Transverse colon (tissue), 4 donors: ENCODE measurements around the gene SELENOV. TPM values are rescaled to one million over a fixed set of nuclear protein-coding genes. Genes with fewer than 3 reads are reported as not detected.
A peak's percentile ranks its signal among the peaks of the same experiment; 100 is the strongest.
"Not testable (repeated sequence)": the region's sequence is repeated elsewhere in the genome, so short reads cannot be mapped to it uniquely, and the experiment has no call there.

Experiments used
- DNase-seq: peaks from one replicate; pipeline ENCODE4 v3.0.0-alpha.2; 2019
- H3K27ac ChIP-seq, 4 donors: fragments of 200-600 bp; sonication (generic); 2 replicates each; pipeline ENCODE4 v1.5.1; 2016 to 2018; ENCODE audit warnings: inconsistent platforms in 4 of 4
- H3K27me3 ChIP-seq: fragments of 200-600 bp; sonication (generic); 2 replicates; pipeline ENCODE4 v1.5.1; 2017; ENCODE audit warnings: inconsistent platforms
- H3K36me3 ChIP-seq, 4 donors: fragments of 200-600 bp; sonication (generic); 2 replicates each; pipeline ENCODE4 v1.5.1; 2017 to 2019; ENCODE audit warnings: inconsistent platforms in 4 of 4
- H3K4me1 ChIP-seq, 4 donors: fragments of 200-600 bp; sonication (generic); 2 replicates each; pipeline ENCODE4 v1.5.1; 2017 to 2020; ENCODE audit warnings: inconsistent platforms in 4 of 4
- H3K4me3 ChIP-seq, 4 donors: fragments of 200-600 bp; sonication (generic); 1 replicate in 1 of 4; 2 replicates in 3 of 4; pipeline versions ENCODE4 v1.5.1 to v1.6.1; 2017 to 2019; ENCODE audit warnings: inconsistent platforms in 4 of 4
- H3K9me3 ChIP-seq, 2 donors: fragments of 200-600 bp; sonication (generic); 2 replicates each; pipeline ENCODE4 v1.5.1; 2017 to 2019; ENCODE audit warnings: inconsistent platforms in 2 of 2
- CTCF ChIP-seq, 5 experiments: fragments of 200-600 bp in 3 of 5; fragments of 450-650 bp in 2 of 5; sonication (generic) in 3 of 5; IDR thresholded peaks; 1 replicate in 2 of 5; 2 replicates in 3 of 5; pipeline ENCODE4 v1.5.1; 2016 to 2017; ENCODE audit warnings: antibody characterized with exemption in 5 of 5, inconsistent platforms in 3 of 5, mild to moderate bottlenecking in 2 of 5, moderate library complexity in 1 of 5
- EP300 ChIP-seq: sonication (generic); formaldehyde crosslinking; IDR thresholded peaks from one replicate; pipeline ENCODE4 v1.6.1; 2017; ENCODE audit warnings: antibody characterized with exemption, low read depth
- POLR2A ChIP-seq: fragments of 450-650 bp; IDR thresholded peaks from one replicate; pipeline ENCODE4 v1.6.1; 2016; ENCODE audit warnings: antibody characterized with exemption, mild to moderate bottlenecking, moderate library complexity
- POLR2AphosphoS5 ChIP-seq, 3 donors: sonication (generic); formaldehyde crosslinking; IDR thresholded peaks; one replicate each; pipeline ENCODE4 v1.6.1; 2016; ENCODE audit warnings: antibody characterized with exemption in 3 of 3
- WGBS, 2 donors: methylation state at CpG; one replicate each; pipeline ENCODE4 v1.1.5; 2018; ENCODE audit warnings: low coverage in 1 of 2; 5-methylcytosine and 5-hydroxymethylcytosine counted together
- in situ Hi-C, 4 donors: fragments of 200-750 bp; cut with MboI; loops; one replicate each; pipeline versions ENCODE4 v1.15.0 to v1.15.1; 2017; ENCODE audit warnings: low sequenced_read_pairs in 3 of 4, low pct_ligation_motif_present in 1 of 4, low pct_unique_long_range_greater_than_20kb in 1 of 4
- intact Hi-C: fragments of 100-400 bp; cut with DNase I; formaldehyde crosslinking; loops from one replicate; pipeline ENCODE4 v1.15.1; 2023; ENCODE audit warnings: low total_unique reads
- total RNA-seq, 4 donors: library from RNA; depleted of rRNA; stranded (reverse); fragments of >200 nt; gene quantifications; one replicate each; pipeline ENCODE4 v1.1.0, GENCODE V29; 2016

The SELENOV gene
- total RNA-seq, 4 donors from 2014 or later: not detected

DNA sequence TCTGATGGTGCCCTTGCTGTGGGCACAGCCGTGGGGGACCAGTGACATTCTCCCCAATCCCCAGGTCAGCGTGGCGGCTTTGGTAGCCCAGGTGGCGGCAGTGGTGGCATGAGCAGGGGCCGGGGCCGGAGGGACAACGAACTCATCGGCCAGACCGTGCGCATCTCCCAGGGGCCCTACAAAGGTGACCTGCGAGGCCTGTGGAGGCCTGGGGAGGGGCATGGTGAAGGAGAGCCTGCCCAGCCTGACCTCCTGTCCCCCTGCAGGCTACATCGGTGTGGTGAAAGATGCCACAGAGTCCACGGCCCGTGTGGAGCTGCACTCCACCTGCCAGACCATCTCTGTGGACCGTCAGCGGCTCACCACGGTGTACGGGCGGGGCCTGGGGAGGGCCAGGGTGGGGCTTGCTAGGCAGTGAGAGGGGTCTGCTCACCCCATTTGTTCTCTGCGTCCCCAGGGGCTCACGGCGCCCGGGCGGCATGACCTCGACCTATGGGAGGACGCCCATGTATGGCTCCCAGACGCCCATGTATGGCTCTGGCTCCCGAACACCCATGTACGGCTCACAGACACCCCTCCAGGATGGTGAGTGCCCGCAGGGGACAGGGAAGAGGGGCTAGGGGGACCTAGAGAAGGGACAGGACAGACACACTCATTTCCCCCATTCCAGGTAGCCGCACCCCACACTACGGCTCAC lies 42.0 kb upstream of the SELENOV start:
- Histone ChIP-seq H3K4me1 (no peaks in the 10 kb centered on the region), H3K27ac (no peak overlapping the region), H3K36me3 (peaks cover 0 to 64% (median 30%) of the 10 kb centered on the region in 4 donors), H3K9me3 (no peaks in the 10 kb centered on the region), H3K27me3 (no peaks in the 10 kb centered on the region), H3K4me3 (no peak overlapping the region)
- intact Hi-C loops: loop anchor here (10.0 kb wide), 1 partner anchor 62 kb away; the partner anchor contains the start of gene EID2B
- 94% methylated on average over 18 of the region's 32 CpGs; no CpG with 5 or more reads in 1 of the 2 donors for WGBS, 2 donors
- TF ChIP-seq EP300: no peak
- no peak for TF ChIP-seq POLR2AphosphoS5 (IDR thresholded peaks at IDR 0.05)
- TF ChIP-seq POLR2A: no peak
- TF ChIP-seq CTCF (IDR thresholded peaks at IDR 0.05): no peak
- in situ Hi-C loops: no loop called here
- DNase-seq: no peak

DNA sequence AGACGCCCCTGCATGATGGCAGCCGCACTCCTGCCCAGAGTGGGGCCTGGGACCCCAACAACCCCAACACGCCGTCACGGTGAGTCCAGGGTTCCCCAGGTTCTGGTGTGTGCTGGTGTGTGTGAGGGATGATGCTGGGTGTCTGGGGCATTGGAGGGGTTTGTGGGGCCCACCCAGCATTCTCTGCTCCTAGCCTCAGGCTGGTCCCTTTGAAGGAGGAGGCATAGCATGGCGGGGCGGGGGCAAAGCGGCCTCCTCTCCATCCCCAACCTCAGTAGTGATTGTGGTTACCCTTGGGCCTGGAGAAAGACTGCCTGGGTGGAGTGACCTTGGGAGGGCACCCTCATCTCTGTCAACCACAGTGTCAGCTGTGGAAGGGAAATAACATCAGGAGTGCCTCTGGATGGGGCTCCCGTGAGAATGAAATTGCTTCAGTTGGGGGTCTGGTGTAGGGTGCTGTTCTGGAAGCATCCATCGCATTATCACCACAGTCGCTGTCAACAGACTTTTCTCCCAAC lies 41.4 kb upstream of the SELENOV start:
- TF ChIP-seq POLR2AphosphoS5 (IDR thresholded peaks at IDR 0.05) (no peak), EP300 (no peak), CTCF (IDR thresholded peaks at IDR 0.05) (no peak), POLR2A (no peak)
- Histone ChIP-seq H3K4me3 (no peak overlapping the region), H3K4me1 (no peaks in the 10 kb centered on the region), H3K27ac (no peak overlapping the region), H3K36me3 (peaks cover 0 to 58% (median 28%) of the 10 kb centered on the region in 4 donors), H3K9me3 (no peaks in the 10 kb centered on the region), H3K27me3 (no peaks in the 10 kb centered on the region)
- in situ Hi-C loops (no loop called here), intact Hi-C loops (loop anchor here (10.0 kb wide), 1 partner anchor 61 kb away; the partner anchor contains the start of gene EID2B)
- no peak for DNase-seq
- WGBS, 2 donors: 87 to 100% methylated on average over 2 to 11 of the region's 11 CpGs

DNA sequence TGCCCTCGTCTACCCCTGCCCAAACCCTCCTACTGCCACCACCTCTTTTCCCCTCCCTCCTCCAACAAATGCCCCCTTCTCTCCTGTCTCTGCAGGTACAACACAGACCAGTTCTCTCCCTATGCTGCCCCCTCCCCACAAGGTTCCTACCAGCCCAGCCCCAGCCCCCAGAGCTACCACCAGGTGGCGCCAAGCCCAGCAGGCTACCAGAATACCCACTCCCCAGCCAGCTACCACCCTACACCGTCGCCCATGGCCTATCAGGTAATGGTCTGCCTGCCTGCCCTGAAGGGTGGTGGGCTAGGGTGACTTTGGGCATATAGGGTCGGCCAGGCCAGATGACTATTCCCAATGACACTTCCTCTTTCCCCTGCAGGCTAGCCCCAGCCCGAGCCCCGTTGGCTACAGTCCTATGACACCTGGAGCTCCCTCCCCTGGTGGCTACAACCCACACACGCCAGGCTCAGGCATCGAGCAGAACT lies 40.8 kb upstream of the SELENOV start:
- Histone ChIP-seq H3K4me3 (no peak overlapping the region), H3K27ac (no peak overlapping the region), H3K9me3 (no peaks in the 10 kb centered on the region), H3K36me3 (peaks cover 0 to 51% (median 25%) of the 10 kb centered on the region in 4 donors), H3K4me1 (no peaks in the 10 kb centered on the region), H3K27me3 (no peaks in the 10 kb centered on the region)
- peak; percentile 70 to 83 (median 78) for TF ChIP-seq CTCF (IDR thresholded peaks at IDR 0.05)
- no peak for TF ChIP-seq POLR2A
- in situ Hi-C loops (no loop called here), intact Hi-C loops (loop anchor here (10.0 kb wide), 1 partner anchor 61 kb away; the partner anchor contains the start of gene EID2B)
- 47 to 70% methylated on average over 2 to 9 of the region's 9 CpGs for WGBS, 2 donors
- peak; percentile 50 for DNase-seq

GRCh38 chr19:39475748-39476147 lies 39.2 kb upstream of the SELENOV start:
- no peak for TF ChIP-seq POLR2AphosphoS5 (IDR thresholded peaks at IDR 0.05)
- Histone ChIP-seq H3K4me3 (no peak overlapping the region), H3K4me1 (peaks cover 0 to 7% (median 4%) of the 10 kb centered on the region in 4 donors), H3K36me3 (peaks cover 0 to 38% (median 17%) of the 10 kb centered on the region in 4 donors), H3K27ac (no peak overlapping the region), H3K9me3 (no peaks in the 10 kb centered on the region), H3K27me3 (no peaks in the 10 kb centered on the region)
- DNase-seq: no peak
- WGBS, 2 donors: 100% methylated on average over 2 of the region's 2 CpGs; no CpG with 5 or more reads in 1 of the 2 donors
- intact Hi-C loops: loop anchor here (10.0 kb wide), 1 partner anchor 59 kb away; the partner anchor contains the start of gene EID2B
- in situ Hi-C loops: no loop called here

DNA sequence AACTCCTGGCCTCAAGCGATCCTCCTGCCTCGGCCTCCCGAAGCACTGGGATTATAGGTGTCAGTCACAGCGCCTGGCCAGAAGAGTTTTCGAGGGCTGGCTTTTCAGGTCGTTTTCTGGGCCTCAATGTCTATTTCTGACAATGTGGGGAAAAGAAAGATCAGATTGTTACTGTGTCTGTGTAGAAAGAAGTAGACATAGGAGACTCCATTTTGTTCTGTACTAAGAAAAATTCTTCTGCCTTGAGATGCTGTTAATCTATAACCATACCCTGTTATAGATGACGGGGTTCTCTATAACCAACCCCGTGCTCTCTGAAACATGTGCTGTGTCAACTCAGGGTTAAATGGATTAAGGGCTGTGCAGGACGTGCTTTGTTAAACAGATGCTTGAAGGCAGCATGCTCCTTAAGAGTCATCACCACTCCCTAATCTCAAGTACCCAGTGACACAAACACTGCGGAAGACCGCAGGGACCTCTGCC lies 35.6 kb upstream of the SELENOV start:
- H3K4me3 ChIP-seq, H3K27me3 ChIP-seq, H3K9me3 ChIP-seq, in situ Hi-C loops, DNase-seq: not testable (repeated sequence)
- WGBS, 2 donors: 85 to 96% methylated on average over 9 to 11 of the region's 11 CpGs
- peaks cover 7 to 17% (median 16%) of the 10 kb centered on the region in 4 donors for H3K4me1 ChIP-seq
- intact Hi-C loops: loop anchor here (10.0 kb wide), 1 partner anchor 55 kb away; the partner anchor contains the start of gene EID2B
- peak overlapping the region in 1 of 4 donors; percentile 86 for H3K27ac ChIP-seq
- peaks cover 0 to 13% (median 2%) of the 10 kb centered on the region in 4 donors for H3K36me3 ChIP-seq
